ENCODE results near the gene RAB1B.
"Not testable (repeated sequence)": the region's sequence is repeated elsewhere in the genome, so short reads cannot be mapped to it uniquely, and the experiment has no call there.

The RAB1B gene

GRCh38 chr11:66267379-66268243 is 828 bp upstream of the RAB1B start:
- peak; percentile 89 for DNase-seq (ENCODE audit: low read depth)

DNA sequence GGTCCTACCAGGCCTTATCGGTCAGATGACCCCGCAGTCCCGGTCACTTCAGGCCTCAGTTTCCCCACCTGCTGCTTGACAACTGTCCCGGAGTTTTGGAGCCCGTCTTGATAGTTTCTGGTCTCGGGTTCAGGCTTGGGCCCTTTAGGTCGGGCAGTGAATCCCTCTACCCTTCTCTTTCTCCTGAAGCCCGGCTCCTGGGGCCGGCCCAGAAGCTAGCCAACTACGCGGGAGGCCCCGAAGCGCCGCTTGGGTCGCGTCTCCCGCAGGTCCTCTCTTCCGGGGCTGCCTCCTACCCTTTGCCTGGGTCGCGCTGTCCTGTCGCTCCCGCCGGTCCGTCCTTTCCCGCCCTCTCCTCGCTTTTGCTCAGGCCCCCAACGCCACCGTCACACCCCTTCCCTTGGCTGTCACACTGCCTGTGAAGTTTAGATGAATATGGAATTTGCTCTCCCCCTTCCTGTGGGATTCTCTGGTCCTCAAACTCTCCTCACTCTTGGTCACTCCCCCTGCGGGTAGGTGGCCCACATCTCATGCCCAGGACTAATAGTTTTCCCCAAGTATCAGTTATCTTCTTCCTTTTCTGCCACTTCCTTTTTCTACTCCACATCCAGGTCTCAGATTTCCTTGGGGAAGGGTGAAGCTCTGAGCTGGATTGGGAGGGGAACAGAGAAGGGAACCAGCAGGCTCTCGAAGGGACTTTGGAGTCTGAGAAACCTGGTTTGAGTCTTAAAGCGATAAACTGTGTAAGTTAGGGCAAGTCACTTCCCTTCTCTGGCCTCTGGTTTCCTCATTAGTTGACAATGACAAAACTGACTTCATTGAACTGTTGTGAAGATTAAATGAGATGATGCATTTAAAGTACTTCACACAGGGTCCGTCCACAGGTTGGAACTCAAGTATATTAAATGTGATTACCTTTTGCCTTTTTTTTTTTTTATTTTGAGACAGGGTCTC is 790 bp downstream of the RAB1B start:
- peak; percentile 80 for DNase-seq (ENCODE audit: low read depth)

- no peak for DNase-seq (ENCODE audit: low read depth)
Observed at GRCh38 chr11:66271816-66272215, 3.4 kb downstream of the RAB1B start.

DNA sequence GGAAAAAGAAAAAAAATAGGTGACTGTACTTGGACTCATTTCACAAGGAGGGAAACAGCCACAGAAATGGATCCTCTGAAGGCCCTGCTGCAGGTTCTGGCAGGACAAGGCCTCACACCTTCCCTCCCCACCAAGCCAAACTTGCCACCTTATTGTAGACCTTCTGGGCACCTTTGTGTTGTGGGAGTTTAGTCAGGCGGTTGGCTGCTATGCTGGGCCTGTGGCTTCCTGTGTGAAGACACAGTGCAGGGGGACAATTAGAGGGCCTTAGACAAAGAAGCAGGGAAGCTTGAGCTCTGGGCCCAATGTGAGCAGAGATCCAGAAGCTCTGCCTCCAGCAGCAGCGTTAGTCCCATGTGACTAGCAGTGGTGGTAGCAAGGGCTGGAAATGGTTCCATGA is 4.2 kb downstream of the RAB1B start:
- DNase-seq (ENCODE audit: low read depth): no peak

DNA sequence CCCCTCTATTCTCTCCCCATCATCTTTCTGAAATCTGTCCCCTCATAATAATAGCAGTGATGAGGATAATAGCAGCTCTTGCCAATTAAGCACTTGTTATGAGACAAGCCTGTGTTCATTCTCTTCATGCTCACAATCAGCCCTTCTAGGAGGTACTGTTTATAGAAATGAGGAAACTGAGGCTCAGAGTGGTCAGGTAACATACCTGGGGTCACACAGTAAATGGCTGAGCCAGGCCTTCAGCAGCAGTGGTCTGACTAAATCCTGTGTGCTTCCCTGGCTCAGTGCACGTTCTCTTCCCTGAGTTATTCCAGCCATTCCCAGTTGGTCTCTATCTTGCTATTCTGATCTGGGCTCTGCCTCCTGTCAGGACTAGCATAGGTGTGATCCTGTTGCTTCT is 5.8 kb downstream of the RAB1B start:
- DNase-seq (ENCODE audit: low read depth): no peak

GRCh38 chr11:66275396-66275795 is 7.0 kb downstream of the RAB1B start:
- no peak for DNase-seq (ENCODE audit: low read depth)

DNA sequence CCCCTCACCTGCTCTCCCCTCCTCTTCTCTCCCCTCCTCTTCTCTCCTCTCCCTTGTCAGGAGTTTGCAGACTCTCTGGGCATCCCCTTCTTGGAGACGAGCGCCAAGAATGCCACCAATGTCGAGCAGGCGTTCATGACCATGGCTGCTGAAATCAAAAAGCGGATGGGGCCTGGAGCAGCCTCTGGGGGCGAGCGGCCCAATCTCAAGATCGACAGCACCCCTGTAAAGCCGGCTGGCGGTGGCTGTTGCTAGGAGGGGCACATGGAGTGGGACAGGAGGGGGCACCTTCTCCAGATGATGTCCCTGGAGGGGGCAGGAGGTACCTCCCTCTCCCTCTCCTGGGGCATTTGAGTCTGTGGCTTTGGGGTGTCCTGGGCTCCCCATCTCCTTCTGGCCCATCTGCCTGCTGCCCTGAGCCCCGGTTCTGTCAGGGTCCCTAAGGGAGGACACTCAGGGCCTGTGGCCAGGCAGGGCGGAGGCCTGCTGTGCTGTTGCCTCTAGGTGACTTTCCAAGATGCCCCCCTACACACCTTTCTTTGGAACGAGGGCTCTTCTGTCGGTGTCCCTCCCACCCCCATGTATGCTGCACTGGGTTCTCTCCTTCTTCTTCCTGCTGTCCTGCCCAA is 7.7 kb downstream of the RAB1B start:
- no peak for DNase-seq (ENCODE audit: low read depth)

- not testable (repeated sequence) for DNase-seq (ENCODE audit: low read depth)
Observed at GRCh38 chr11:66276619-66277018, 8.2 kb downstream of the RAB1B start.

GRCh38 chr11:66277064-66277463 is 8.6 kb downstream of the RAB1B start:
- not testable (repeated sequence) for DNase-seq (ENCODE audit: low read depth)

- no peak for DNase-seq (ENCODE audit: low read depth)
Observed at GRCh38 chr11:66277471-66278362, 9.3 kb downstream of the RAB1B start, which contains the start of gene CNIH2. Gene CNIH2, plus strand, starts transcription at chr11:66278175. Its CDS starts 282 bp downstream, at chr11:66278457.

DNA sequence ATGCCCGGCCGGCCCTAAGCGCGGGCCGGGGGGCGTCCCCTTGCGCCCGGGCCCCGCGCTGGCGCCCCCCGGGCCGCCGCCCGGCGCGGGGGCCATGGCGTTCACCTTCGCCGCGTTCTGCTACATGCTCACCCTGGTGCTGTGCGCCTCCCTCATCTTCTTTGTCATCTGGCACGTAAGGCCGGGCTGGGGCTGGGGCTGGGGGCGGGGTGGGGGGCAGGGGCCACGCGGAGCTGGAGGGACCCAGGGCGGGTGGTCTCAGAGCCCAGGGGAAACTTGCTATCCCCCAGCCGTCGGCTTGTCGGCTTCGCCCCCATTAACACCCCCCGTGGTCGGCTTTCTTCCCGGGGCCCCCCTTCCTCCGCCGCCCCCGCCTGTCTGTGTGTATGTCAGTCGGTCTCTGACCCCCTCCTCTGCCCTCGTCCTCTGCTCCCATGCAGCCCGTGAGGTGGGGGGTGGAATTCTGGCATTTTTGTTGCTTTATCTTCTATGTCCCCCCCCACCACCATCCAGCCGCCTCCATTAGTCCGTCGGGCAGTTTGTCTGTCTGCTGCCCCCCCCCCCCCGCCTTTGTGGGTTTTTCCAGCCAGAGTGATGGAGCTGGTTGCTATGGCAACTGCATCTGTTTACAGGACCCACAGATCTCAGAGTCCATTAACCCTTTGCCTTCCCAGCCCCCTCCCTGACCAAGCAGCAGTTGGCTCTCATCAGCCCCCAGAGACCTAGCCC is 10.1 kb downstream of the RAB1B start:
- no peak for DNase-seq (ENCODE audit: low read depth)

DNA sequence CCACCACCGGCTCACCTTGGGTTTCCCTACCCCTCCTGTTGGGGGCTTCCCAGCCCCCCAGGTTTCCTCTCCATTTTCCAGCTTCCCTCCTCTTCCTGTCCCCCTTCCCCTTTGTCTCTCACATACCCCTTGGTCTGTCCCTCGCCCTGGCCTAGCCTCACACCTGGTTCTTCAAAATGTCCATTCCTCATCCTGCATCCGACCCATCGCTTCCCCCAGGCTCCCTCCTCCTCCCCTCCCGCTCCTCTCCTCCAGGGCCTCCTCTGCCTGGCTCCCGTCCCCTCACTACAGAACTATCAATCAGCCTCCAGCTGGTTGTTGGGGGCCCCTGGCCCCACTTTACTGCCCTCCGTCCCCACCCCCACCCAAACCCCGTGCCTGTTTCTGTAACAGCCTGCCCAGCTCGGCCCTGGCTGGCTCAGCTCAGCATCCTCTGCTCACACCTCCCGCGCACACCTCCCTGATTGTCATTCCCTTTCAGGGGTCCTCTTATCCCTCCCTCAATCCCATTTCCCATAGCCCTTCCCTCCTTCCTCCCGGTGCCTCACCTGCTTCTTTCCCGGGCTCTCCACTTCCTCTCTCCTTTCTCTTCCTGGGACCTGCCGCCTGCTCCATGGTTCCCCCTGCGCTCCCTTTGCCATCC is 10.8 kb downstream of the RAB1B start:
- DNase-seq (ENCODE audit: low read depth): no peak

- DNase-seq (ENCODE audit: low read depth): no peak
Observed at GRCh38 chr11:66280428-66280827, 12.0 kb downstream of the RAB1B start.

DNA sequence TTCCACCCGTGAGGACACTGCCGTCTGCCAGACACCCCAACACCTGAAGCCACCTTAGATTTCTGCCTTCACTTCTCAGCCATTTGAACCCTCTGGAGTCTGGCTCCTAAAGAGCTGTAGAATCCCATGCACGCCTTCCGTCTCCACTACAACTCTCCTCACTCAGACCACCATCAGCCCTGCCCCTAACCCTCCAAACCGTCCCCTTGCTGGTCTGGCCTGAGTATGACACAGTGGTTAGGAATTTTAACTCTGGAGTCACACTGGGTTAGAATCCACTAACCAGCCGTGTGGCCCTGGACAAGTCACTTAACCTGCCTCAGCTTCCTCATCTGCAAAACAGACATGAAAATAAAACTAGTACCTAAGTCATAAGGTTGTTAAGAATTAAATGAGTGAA is 12.6 kb downstream of the RAB1B start:
- no peak for DNase-seq (ENCODE audit: low read depth)

DNA sequence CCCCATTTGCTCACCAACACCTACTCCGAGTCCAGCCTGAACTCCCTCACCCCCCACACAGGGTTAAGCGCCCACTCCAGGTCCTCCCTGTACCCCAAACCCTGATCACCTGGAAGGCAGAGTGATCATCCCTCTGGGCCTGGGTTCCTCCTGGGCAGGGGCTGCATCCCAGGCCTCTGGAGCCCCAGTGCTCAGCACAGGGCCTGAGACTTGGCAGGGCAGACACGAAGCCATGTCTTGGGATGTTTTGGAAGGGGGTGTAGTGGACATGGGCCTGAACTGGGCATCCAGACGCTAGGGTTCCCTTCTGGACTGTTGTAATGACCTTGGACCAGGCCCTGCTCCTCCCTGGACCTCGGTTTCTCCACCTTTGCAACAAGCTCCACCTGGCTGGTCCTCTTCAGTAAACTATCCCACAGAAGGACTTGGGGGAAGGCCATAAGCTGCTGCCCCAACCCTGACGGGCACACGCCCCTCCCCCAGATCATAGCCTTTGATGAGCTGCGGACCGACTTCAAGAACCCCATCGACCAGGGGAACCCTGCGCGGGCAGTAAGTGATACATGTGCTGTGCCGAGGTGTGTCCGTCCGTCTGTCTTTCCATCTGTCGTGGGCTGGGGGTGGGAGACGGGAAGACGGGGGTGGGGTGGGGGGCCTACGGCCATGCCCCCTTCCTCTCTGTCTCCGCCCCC is 13.5 kb downstream of the RAB1B start:
- DNase-seq (ENCODE audit: low read depth): no peak

GRCh38 chr11:66282468-66283455 is 14.3 kb downstream of the RAB1B start:
- DNase-seq (ENCODE audit: low read depth): peak; percentile 97

GRCh38 chr11:66283461-66284105 is 15.1 kb downstream of the RAB1B start:
- DNase-seq (ENCODE audit: low read depth): no peak
